Epidermal melanocyte (primary cell): ENCODE data around the gene HHATL.

Experiments
- DNase-seq: peaks from one replicate; pipeline ENCODE4 v3.0.0; 2011; ENCODE audit warnings: low spot score; ENCODE audit not compliant: insufficient read length

The HHATL gene

GRCh38 chr3:42698216-42698910 is 4.2 kb downstream of the HHATL start:
- no peak for DNase-seq

DNA sequence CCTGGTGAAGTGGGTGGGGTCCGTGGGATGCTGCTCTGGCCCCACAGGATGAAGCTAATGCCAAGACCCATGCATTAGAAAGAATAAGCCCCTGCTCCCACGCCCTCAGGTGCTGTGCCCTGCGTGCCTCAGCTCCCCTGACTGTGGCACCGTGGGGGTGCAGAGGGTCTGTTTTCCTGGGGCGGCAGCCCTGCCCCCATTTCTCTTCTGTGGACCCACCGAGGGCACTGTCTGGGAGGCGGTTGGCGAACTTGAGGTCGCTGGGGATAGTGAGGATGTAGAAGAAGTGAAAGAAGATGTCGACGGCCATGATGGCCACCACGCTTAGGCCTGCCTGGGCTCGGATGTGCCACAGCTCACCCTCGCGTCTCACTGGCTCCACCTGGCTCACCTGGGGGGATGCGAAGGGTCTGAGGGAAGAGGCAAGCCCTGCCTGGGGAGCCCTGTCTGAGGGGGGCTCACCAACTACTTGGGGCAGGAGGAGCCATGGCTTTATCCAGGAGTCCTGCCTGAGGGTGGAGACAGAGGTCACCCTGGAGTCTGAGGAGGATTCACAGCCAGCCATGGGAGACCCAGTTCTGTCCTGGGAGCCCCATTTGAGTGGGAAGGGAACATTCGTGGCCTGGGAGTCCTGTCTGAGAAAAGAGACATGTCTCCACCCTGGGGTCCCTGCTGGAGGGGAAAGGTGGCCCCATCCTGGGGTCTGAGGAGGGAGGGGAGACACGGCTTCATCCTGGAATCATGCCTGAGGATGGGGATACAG is 5.1 kb downstream of the HHATL start:
- DNase-seq: no peak

DNA sequence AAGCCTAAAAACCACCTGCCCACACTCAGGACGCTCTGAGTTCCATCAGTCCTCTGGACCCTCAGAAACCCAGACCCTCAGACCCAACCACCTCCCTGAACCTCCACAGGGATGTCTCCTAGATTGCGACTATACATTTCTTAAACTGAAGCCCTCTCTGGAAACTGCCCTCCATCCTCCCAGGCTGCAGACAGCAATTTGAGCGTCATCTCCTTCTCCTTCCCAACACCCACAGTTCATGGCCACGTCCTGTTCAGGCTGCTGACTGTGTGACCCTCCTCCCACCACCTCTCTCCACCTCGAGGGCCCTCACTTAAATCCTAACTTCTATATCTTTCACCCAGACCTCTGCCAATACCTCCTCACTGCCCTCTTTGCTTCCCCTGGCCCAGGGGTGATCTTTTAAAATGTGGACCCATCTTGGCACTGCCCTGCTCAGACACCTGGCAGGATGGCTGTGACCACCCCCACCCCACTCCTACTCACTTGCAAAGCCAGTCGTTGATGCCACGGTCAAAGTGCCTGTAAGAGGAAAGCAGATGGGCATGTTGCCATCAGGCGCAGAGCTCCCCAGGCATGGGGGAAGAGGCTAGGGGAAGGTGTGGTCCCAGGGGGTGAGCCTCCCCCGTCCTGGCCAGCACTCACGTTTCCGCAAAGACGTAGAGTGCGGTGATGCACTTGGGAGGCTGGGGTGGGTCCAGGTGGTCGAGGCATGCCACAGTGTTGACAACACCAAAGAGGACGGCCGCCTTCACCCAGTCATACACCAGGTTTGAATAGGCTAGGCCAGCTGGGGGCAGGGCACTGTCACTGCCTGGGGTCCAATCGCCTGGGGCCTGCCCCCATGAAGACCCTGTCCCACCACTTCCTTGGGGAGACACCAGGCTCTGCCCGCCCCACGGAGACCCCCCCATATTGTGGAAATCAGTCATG is 6.0 kb downstream of the HHATL start:
- DNase-seq: no peak

DNA sequence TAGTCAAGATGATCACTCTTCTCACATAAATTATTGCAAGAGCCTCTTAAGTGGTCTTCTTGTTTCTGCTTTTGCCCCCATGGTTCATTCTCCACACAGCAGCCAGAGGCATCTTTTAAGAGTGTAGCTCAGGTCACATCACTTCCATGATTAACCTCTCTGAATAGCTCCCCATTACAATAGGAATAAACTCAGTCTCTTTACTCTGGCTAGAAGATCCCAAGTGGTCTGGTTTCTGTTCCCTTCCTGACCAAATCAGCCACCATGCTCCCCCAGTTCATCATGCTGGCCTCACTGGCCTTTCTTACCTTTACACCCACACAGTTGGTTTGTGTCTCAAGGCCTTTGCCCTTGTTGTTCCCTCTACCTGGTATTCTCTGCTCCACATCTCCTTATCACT is 8.2 kb downstream of the HHATL start:
- no peak for DNase-seq

DNA sequence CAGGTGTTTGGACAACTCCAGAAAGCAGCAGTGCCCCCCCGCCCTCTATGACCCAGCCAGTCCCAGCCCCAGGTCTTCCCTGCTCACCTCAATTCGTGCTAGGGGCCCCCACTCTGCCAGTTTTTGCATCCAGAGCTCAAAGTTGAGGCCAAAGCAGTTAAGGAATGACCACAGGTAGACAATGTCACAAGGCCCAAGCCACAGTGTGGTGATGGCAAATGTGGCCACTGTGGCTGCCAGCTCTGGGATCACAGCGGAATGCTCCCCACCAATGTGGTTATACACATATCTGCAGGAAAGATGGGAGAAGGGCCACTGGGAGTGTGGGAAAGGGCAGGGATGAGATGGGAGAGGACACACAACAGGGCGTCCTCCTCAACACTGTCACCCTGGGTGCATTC is 9.1 kb downstream of the HHATL start:
- no peak for DNase-seq

- DNase-seq: no peak
Measured at GRCh38 chr3:42692667-42693529, 9.7 kb downstream of the HHATL start.

DNA sequence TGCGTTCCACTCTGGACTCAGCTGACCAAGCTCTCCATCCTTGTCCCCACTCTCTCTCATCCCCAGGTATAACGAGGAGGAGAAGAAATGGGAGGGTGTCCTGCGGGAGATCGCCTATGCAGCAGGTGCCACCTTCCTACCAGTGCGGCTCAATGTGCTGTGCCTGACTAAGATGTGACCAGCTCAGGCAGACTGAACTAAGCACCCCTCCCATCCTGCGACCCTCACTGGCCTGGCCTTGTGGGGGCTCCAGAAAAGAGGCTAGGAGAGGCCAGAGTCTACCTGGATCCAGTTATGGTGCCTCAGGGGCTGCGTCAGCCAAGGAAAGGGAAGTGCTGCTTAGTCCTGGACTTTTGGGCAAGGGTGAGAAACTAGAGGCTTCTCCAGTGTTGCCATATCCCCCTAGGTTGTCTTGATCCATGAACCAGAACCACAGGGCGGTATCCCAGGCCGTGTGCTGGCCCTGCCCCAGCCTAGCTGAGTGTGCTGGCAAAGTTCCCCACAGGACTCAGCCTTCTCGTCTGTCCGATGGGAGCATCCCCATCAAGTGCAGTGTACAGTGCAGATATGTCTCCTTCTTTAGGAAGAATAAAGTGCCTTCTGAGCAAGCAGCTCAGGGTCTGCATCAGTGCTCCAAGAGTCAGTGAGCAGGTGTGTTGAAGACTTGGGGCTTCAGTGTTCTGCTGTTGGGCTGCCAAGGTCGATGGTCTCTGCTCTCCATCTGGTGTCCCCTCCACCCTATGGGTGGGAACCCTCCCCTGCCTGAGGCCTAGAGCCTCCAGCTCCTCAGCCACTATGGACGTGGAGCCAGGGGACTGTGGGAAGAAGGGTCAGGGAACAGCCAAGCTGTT is 10.6 kb downstream of the HHATL start:
- DNase-seq: no peak

DNA sequence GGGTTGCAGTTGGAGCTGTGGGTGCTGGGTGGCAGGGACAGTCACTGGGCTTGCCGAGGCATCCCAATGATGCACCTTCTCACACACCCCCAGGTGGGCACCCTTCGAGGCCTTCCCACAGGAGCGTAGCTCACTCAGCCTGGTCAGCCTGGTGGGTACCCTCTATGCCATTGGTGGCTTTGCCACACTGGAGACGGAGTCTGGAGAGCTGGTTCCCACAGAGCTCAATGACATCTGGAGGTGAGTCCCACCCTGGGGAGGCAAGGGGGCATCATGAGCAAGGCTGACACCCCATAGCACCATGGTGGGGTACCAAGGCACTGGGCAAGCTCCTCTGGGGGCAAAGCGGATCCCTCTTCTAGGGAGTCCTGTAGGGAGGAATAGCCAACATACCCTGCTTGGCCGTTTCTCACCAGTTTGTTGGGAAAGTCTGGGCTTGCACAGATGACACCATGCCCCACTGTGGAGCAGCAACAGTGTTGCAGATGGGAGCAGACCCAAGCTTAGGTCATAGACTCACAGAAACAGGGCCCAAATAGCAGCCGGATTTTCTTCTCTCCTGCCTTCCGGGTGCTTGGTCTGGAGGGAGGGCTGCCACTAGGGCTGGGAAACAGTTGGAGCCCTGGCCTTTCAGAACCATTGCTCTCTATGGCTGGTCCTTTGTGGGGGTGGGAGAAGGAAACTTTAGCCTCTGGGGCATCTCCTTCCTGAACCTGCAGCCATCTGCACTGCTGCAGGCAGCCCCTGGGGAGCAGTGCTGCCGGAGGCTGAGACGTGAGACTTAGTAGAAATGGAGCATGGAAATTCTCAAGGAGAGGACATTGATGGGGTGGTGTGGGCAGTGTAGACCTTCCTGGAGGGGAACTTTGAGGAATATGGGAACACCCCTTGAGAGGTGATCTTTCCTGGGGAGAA is 11.6 kb downstream of the HHATL start:
- no peak for DNase-seq

DNA sequence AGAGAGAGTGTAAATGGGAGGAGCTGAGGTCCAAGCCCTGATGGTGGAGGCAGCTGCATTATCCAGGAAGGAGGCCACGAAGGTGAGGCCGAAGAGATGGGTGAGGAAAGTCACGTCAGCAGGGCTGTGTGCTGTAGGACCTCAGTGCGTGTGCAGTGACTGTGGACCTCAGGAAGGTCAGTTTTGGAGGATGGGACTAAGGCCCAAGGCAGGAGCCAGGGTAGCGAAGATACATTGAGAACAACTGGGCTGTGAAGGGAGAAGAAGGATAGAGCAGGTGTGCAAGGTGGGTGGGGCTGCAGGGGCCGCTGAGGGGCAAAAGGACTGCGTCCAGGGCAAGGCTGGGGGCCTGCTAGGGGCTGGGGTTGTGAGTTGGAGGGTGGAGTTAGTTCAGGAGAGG is 12.4 kb downstream of the HHATL start:
- no peak for DNase-seq

DNA sequence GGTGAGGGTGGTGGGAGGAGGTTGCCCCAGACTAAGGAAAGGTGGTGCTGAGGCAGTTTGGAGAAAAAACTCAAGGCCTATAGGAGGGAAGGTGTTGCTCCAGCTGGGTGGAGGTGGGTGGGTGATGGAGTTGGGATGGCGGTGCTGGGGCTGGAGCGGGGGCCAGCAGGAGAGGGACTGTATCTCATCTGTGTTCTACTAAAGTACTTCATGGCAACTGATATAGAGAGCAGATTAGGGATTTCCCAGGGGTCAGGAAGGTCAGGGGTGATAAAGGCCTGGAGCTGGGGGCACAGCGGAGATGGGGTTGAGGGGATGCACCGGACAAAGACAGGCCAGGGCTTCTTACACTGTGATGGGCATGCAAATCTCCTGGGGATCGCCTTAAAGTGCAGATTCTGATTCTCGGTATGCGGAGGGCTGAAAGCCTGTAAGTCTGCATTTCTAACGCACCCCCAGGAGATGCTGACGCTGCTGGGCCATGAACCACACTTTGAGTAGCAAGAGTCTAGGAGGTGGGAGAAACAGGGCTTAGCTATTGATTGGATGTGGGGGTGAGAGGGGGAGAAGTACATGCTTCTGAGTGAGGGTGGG is 13.1 kb downstream of the HHATL start:
- DNase-seq: no peak

DNA sequence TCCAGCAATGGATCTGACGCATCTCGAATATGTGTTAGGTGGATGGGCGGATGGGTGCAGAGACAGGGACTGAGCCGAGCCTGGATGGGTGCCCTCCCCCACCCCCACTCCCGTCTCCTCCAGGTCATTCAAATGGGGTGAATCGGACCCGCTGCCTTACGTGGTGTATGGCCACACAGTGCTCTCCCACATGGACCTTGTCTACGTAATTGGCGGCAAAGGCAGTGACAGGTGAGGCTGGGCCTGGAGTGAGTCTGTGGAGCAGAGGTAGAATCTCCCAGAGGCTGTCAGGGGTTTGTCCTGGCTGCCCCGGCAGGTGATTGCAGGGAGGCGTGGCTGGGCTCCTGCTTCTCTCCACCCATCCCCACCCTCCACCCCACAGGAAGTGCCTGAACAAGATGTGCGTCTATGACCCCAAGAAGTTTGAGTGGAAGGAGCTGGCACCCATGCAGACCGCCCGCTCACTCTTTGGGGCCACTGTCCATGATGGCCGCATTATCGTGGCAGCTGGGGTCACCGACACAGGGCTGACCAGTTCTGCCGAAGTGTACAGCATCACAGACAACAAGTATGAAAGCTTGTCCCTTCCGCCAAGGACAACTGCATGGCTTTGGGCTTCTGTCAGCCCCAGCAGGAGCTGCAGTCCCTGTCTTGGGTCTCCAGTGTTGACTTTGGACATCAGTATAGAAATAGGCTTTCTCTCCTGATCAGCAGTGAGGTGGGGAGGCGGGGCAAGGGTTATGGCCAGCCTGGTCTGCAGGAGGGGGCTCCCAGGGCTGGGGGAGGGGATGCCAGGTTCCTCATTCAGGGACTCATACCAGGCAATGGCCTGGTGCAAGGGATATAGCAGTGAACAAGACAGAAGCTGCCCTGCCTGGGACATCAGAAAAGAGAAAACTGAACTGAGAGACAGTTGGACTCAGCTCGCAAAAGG is 13.8 kb downstream of the HHATL start:
- DNase-seq: no peak

DNA sequence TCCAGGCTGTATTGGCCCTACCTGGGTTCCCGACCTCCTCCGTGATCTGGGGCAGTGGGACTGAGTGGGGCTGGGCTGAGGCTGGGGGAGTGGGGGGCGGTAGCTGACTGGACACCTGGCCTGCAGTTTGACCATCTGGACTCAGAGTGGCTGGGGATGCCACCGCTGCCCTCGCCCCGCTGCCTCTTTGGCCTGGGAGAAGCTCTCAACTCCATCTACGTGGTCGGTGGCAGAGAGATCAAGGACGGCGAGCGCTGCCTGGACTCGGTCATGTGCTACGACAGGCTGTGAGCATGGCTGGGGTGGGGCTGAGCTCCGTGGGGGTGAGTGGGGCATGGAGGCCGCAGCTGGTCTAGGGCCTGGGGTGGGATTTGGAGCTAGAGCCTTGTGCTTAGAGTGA is 14.6 kb downstream of the HHATL start:
- no peak for DNase-seq

DNA sequence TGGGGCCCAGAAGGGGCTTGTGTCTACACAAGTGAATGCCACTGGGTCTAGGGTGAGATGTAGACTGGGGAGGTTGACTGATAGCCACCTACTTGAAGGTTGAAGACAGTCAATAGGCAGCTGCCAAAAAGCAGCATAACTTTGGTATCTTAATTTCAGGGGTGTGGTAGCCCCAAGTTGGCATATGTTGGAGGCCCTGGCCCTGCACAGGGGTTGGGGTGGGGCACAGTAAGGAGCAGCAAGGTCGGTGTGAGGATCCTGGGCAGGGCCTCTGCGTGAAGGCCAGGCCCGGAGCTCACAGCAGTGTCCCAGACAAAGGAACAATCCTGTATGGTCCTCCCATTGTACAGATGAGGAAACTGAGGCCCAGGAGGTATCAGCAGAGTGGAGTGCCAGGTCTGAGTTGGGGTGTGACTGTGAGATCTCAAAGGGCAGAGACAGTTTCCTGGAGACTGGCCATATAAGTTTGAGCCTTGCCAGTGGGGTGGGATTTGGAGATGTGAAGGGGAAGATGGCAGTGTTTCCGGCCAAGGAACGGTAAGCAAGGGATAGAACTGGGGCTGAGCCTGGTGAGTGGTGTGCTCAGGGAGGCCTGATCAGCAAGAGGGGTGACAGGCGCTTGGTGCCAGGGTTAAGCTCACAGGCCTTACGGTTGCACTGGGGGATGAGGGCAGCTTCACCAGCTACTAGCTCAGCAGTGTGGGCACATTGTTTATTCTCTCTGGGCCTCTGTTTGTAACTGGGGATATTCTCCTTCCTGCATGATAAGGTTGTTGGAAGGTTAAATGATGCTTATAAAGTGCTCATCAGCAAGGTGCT is 15.6 kb downstream of the HHATL start:
- DNase-seq: no peak

DNA sequence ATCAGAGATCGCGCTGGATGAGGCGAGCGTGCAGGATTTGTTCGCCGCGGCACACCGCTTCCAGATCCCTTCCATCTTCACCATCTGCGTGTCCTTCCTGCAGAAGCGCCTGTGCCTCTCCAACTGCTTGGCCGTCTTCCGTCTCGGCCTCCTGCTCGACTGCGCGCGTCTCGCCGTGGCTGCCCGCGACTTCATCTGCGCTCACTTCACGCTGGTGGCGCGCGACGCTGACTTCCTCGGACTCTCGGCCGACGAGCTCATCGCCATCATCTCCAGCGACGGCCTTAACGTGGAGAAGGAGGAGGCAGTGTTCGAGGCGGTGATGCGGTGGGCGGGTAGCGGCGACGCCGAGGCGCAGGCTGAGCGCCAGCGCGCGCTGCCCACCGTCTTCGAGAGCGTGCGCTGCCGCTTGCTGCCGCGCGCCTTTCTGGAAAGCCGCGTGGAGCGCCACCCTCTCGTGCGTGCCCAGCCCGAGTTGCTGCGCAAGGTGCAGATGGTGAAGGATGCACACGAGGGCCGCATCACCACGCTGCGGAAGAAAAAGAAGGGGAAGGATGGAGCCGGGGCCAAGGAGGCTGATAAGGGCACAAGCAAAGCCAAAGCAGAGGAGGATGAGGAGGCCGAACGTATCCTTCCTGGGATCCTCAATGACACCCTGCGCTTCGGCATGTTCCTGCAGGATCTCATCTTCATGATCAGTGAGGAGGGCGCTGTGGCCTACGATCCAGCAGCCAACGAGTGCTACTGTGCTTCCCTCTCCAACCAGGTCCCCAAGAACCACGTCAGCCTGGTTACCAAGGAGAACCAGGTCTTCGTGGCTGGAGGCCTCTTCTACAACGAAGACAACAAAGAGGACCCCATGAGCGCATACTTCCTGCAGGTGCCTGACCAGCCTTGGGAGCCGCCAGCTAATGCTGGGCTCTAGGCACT is 16.4 kb downstream of the HHATL start:
- DNase-seq: no peak

DNA sequence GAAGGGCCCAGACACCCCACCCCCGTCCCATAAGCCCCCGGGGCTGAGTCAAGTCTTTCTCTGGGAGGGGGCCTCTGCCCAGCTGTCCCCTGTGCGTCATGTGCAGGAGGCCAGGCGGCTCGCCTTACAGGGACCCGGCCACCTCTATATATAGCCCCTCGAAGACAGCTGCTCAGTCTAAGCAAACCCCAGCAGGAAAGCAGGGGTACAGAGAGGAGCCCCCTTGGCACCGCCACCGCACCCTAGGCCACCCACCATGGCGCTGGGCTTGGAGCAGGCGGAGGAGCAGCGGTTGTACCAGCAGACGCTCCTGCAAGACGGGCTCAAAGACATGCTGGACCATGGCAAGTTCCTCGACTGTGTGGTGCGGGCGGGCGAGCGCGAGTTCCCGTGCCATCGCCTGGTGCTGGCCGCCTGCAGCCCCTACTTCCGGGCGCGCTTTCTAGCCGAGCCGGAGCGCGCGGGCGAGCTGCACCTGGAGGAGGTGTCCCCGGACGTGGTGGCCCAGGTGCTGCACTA is 17.2 kb downstream of the HHATL start, which contains the start of gene KLHL40:
Gene KLHL40, plus strand, starts transcription at position 175 of the 519 bp plus-strand sequence. Its CDS starts 82 bp downstream, at position 257.
- no peak for DNase-seq
